Measurements from ENCODE around the gene TRIM75. TPM values are rescaled to one million over a fixed set of nuclear protein-coding genes. Genes with fewer than 3 reads are reported as not detected.

The TRIM75 gene
- total and polyA plus RNA-seq, 2 of the 13 experiments (the other 11 are each of a cell fraction or from before 2014, with no cell fraction given) = not detected

DNA sequence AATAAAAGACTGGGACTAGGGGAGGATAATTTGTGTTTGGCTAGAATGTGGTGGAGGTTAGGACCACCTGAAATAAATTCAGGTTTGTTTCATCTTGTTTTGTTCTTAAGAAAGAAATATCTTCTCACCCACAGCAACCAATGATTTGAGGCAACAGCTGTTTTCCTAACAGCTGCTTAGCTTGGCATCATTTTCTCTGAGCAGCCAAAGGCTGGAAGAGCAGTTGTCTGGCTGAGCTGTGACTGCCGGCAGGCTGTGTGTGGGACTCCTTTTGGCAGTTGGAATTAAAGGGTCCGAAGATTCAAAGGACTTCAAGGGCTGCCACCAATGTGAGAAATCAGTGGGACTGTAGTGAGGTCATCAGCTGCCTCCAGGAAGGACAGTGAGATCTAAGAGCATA lies 5.0 kb downstream of the TRIM75 start:
- in situ Hi-C loops (cut with HindIII; ENCODE audit: extremely low pct_ligation_motif_present, low pct_unique_long_range_greater_than_20kb) (no loop called here), intact Hi-C loops (cut with micrococcal nuclease; ENCODE audit: unreplicated experiment) (no loop called here)
- H3K9me3 ChIP-seq (ENCODE audit: low read length) = no peaks in the 10 kb centered on the region
- H3K4me3 ChIP-seq (replicated peaks in 1 of 3; ENCODE audit: insufficient read depth in 1 of 3, low read depth in 2 of 3, low read length in 3 of 3) = no peak overlapping the region
- H3K79me2 ChIP-seq (ENCODE audit: insufficient read depth, low read length) = no peaks in the 10 kb centered on the region
- FAIRE-seq = no peak
- no peak overlapping the region for H3K27ac ChIP-seq (ENCODE audit: extremely low read length, insufficient read depth, low read length)
- no peaks in the 10 kb centered on the region for H3K4me1 ChIP-seq (ENCODE audit: insufficient read depth, low read length)
- no peak overlapping the region for H3K4me2 ChIP-seq (ENCODE audit: low read depth, low read length)
- no CpG with 5 or more reads among the region's 2 CpGs for WGBS (ENCODE audit: low lambda C conversion rate)
- POLR2A ChIA-PET = no interaction called here
- H3K9ac ChIP-seq (ENCODE audit: insufficient read depth, low read depth, low read length) = no peak overlapping the region
- no TSS peak for BruUV-seq (replicated peaks)
- no peak overlapping the region for H2AFZ ChIP-seq (ENCODE audit: low read length)
- peaks cover 0 to 11% of the 10 kb centered on the region in 2 experiments; a peak in 2 of 5 replicates for H3K27me3 ChIP-seq (ENCODE audit: control insufficient read depth in 1 of 2, insufficient read depth in 2 of 2, low read length in 2 of 2)
- CTCF ChIA-PET (ENCODE audit: low intra/inter-chr PET ratio, low total read pairs) = no interaction called here
- DNase-seq (ENCODE audit: low spot score) = no peak
- ATAC-seq = no peak
- H4K20me1 ChIP-seq (ENCODE audit: insufficient read depth, low read length) = no peaks in the 10 kb centered on the region
- TF ChIP-seq ZNF768 (CRISPR knock-in tag; IDR thresholded peaks at IDR 0.05) (no peak), ZNF3 (CRISPR knock-in tag; IDR thresholded peaks at IDR 0.05) (no peak), TARDBP (CRISPR knock-in tag; IDR thresholded peaks at IDR 0.05) (no peak), ZNF674 (CRISPR knock-in tag; IDR thresholded peaks at IDR 0.05; ENCODE audit: low read depth) (no peak), JUND (CRISPR knock-in tag; IDR thresholded peaks at IDR 0.05) (no peak), ZNF577 (CRISPR knock-in tag; IDR thresholded peaks at IDR 0.05; ENCODE audit: borderline replicate concordance, low read depth) (no peak), SMYD3 (CRISPR knock-in tag; IDR thresholded peaks at IDR 0.05) (no peak), PTBP1 (IDR thresholded peaks at IDR 0.05; ENCODE audit: low read depth, low read length, poor library complexity, severe bottlenecking) (no peak), GATAD2A (CRISPR knock-in tag; IDR thresholded peaks at IDR 0.05) (no peak), JUNB (CRISPR knock-in tag; IDR thresholded peaks at IDR 0.05; ENCODE audit: borderline replicate concordance) (no peak), ZNF570 (CRISPR knock-in tag; IDR thresholded peaks at IDR 0.05; ENCODE audit: borderline replicate concordance) (no peak), STAT5B (CRISPR knock-in tag; IDR thresholded peaks at IDR 0.05) (no peak), EED (CRISPR knock-in tag; IDR thresholded peaks at IDR 0.05) (no peak), ZNF780A (CRISPR knock-in tag; IDR thresholded peaks at IDR 0.05) (no peak), ZNF234 (CRISPR knock-in tag; conservative IDR thresholded peaks at IDR 0.05) (no peak), HNRNPL (IDR thresholded peaks at IDR 0.05; ENCODE audit: low read depth, low read length) (no peak), TOE1 (CRISPR knock-in tag; IDR thresholded peaks at IDR 0.05) (no peak)
- TF ChIP-seq, protein P1, sequence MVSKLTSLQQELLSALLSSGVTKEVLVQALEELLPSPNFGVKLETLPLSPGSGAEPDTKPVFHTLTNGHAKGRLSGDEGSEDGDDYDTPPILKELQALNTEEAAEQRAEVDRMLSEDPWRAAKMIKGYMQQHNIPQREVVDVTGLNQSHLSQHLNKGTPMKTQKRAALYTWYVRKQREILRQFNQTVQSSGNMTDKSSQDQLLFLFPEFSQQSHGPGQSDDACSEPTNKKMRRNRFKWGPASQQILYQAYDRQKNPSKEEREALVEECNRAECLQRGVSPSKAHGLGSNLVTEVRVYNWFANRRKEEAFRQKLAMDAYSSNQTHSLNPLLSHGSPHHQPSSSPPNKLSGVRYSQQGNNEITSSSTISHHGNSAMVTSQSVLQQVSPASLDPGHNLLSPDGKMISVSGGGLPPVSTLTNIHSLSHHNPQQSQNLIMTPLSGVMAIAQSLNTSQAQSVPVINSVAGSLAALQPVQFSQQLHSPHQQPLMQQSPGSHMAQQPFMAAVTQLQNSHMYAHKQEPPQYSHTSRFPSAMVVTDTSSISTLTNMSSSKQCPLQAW (CRISPR knock-in tag; IDR thresholded peaks at IDR 0.05) = no peak
- TF ChIP-seq, protein P2, sequence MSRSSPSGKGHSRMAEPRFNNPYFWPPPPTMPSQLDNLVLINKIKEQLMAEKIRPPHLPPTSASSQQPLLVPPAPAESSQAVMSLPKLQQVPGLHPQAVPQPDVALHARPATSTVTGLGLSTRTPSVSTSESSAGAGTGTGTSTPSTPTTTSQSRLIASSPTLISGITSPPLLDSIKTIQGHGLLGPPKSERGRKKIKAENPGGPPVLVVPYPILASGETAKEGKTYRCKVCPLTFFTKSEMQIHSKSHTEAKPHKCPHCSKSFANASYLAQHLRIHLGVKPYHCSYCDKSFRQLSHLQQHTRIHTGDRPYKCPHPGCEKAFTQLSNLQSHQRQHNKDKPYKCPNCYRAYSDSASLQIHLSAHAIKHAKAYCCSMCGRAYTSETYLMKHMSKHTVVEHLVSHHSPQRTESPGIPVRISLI (CRISPR knock-in tag; IDR thresholded peaks at IDR 0.05; ENCODE audit: borderline replicate concordance) = no peak
- TF ChIP-seq, protein P3, sequence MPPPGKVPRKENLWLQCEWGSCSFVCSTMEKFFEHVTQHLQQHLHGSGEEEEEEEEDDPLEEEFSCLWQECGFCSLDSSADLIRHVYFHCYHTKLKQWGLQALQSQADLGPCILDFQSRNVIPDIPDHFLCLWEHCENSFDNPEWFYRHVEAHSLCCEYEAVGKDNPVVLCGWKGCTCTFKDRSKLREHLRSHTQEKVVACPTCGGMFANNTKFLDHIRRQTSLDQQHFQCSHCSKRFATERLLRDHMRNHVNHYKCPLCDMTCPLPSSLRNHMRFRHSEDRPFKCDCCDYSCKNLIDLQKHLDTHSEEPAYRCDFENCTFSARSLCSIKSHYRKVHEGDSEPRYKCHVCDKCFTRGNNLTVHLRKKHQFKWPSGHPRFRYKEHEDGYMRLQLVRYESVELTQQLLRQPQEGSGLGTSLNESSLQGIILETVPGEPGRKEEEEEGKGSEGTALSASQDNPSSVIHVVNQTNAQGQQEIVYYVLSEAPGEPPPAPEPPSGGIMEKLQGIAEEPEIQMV (CRISPR knock-in tag; IDR thresholded peaks at IDR 0.05; ENCODE audit: low read depth) = no peak
- no peaks in the 10 kb centered on the region for H3K36me3 ChIP-seq (replicated peaks in 1 of 2; ENCODE audit: control insufficient read depth in 1 of 2, insufficient read depth in 2 of 2, low read length in 2 of 2)
